GM21390 (cell line): Measurements from ENCODE around the gene FGF21.
"Not testable (repeated sequence)": the region's sequence is repeated elsewhere in the genome, so short reads cannot be mapped to it uniquely, and the experiment has no call there.

Source experiments
- ATAC-seq: cut with Tn5 transposase; IDR thresholded peaks from one replicate; pipeline ENCODE4 v1.9.1; 2021; ENCODE audit not compliant: unreplicated experiment

Gene FGF21

GRCh38 chr19:48755084-48755641 lies at the start of gene FGF21:
FGF21 (plus strand) TSS chr19:48755524; CDS start chr19:48756237, 713 bp downstream.
- ATAC-seq = no peak

GRCh38 chr19:48708471-48708870 lies 46.9 kb upstream of the FGF21 start:
- ATAC-seq = no peak

- ATAC-seq = no peak
These were observed 44.1 kb upstream of the FGF21 start for GRCh38 chr19:48711106-48711662.

- no peak for ATAC-seq
These were observed 42.1 kb upstream of the FGF21 start for GRCh38 chr19:48713041-48713863.

- peak; percentile 83 for ATAC-seq
These were observed 41.2 kb upstream of the FGF21 start for GRCh38 chr19:48713864-48714755.

- no peak for ATAC-seq
These were observed 40.3 kb upstream of the FGF21 start for GRCh38 chr19:48714759-48715675.

GRCh38 chr19:48715681-48716171 lies 39.6 kb upstream of the FGF21 start:
- ATAC-seq = no peak

- ATAC-seq = no peak
These were observed 38.6 kb upstream of the FGF21 start for GRCh38 chr19:48716562-48717291.

GRCh38 chr19:48718106-48718505 lies 37.2 kb upstream of the FGF21 start:
- not testable (repeated sequence) for ATAC-seq

GRCh38 chr19:48718711-48719231 lies 36.6 kb upstream of the FGF21 start:
- ATAC-seq = no peak

- ATAC-seq = no peak
These were observed 35.8 kb upstream of the FGF21 start, which contains the start of gene MAMSTR for GRCh38 chr19:48719263-48720171. MAMSTR (minus strand) TSS chr19:48719725; CDS start chr19:48719031, 694 bp downstream.

GRCh38 chr19:48720251-48720612 lies 35.1 kb upstream of the FGF21 start:
- peak; percentile 3 for ATAC-seq

- peak; percentile 73 for ATAC-seq
These were observed 34.6 kb upstream of the FGF21 start for GRCh38 chr19:48720613-48721296.

GRCh38 chr19:48722196-48722708 lies 33.1 kb upstream of the FGF21 start:
- ATAC-seq = no peak

- no peak for ATAC-seq
These were observed 30.2 kb upstream of the FGF21 start for GRCh38 chr19:48724796-48725753.

- no peak for ATAC-seq
These were observed 28.8 kb upstream of the FGF21 start for GRCh38 chr19:48726556-48726955.
